ENCODE results near the gene SRL.

- no peak for TF ChIP-seq CTCF (IDR thresholded peaks at IDR 0.05; ENCODE audit: poor library complexity, severe bottlenecking)
- TF ChIP-seq TAF1 (IDR thresholded peaks at IDR 0.05; ENCODE audit: low read depth): no peak
- no peak for TF ChIP-seq POLR2AphosphoS5 (IDR thresholded peaks at IDR 0.05)
- TF ChIP-seq RAD21 (conservative IDR thresholded peaks at IDR 0.05): no peak
- TF ChIP-seq EP300 (conservative IDR thresholded peaks at IDR 0.05; ENCODE audit: poor library complexity, severe bottlenecking): no peak
- TF ChIP-seq SMC3 (conservative IDR thresholded peaks at IDR 0.05; ENCODE audit: poor library complexity): no peak
- TF ChIP-seq REST (IDR thresholded peaks at IDR 0.05; ENCODE audit: borderline replicate concordance): no peak
- no peak for TF ChIP-seq MXI1 (conservative IDR thresholded peaks at IDR 0.05; ENCODE audit: poor library complexity, severe bottlenecking)
Measured at GRCh38 chr16:4265676-4266075, 23.8 kb upstream of the SRL start.
